HepG2 (cell line): Measurements from ENCODE around the gene ASXL1. TPM values are rescaled to one million over a fixed set of nuclear protein-coding genes. Genes with fewer than 3 reads are reported as not detected.

Experiments
- ATAC-seq: fragments of 200-7000 bp; cut with Tn5 transposase; 3 replicates; pipeline ENCODE4 v1.9.1; 2020; ENCODE audit warnings: mild to moderate bottlenecking, moderate library complexity
- BruUV-seq: library from RNA; stranded (reverse); fragments of 400-500 nt; replicated peaks from 2 replicates; lab custom pipeline; 2021; lab: Mats Ljungman, UMichigan
- CTCF ChIA-PET: fragments of 300-600 bp; formaldehyde crosslinking; extraction: SDS; loops from one replicate; lab custom pipeline; 2021; ENCODE audit warnings: low total read pairs, inconsistent platforms, low intra/inter-chr PET ratio; lab: Yijun Ruan, JAX
- POLR2A ChIA-PET: fragments of 350-600 bp; sonication (Branson Sonifier 250); formaldehyde crosslinking; loops from one replicate; lab custom pipeline; 2020; ENCODE audit warnings: antibody characterized with exemption, inconsistent platforms; lab: Yijun Ruan, JAX
- DNase-seq: peaks from one replicate; pipeline ENCODE4 v3.0.0-alpha.2; 2015; ENCODE audit warnings: low spot score
- FAIRE-seq: peaks from 3 replicates; lab custom pipeline; 2011; peaks lifted over from hg19 to GRCh38; lab: Jason Lieb, UNC
- H2AFZ ChIP-seq: one replicate; pipeline ENCODE4 v1.6.1; 2011; ENCODE audit warnings: low read length, inconsistent platforms
- H3K27ac ChIP-seq: fragments of 300-600 bp; 3 replicates; pipeline ENCODE4 v1.8.0; 2011; ENCODE audit warnings: mixed run types, mild to moderate bottlenecking, mixed read lengths, low read length, inconsistent platforms; ENCODE audit not compliant: insufficient read depth; ENCODE audit errors: extremely low read length
- H3K27me3 ChIP-seq, 2 experiments: fragments of 200-600 bp in 1 of 2; 2 replicates in 1 of 2; 3 replicates in 1 of 2; pipeline versions ENCODE4 v1.6.0 to v1.8.0; 2011; ENCODE audit warnings: low read length in 2 of 2, mild to moderate bottlenecking in 2 of 2, moderate library complexity in 2 of 2, inconsistent platforms in 1 of 2; ENCODE audit not compliant: insufficient read depth in 2 of 2, control insufficient read depth in 1 of 2
- H3K36me3 ChIP-seq, 2 experiments: fragments of 200-600 bp in 1 of 2; replicated peaks in 1 of 2; 2 replicates in 1 of 2; 3 replicates in 1 of 2; pipeline versions ENCODE4 v1.5.1 to v1.8.0; 2011; ENCODE audit warnings: low read length in 2 of 2, inconsistent platforms in 1 of 2; ENCODE audit not compliant: insufficient read depth in 2 of 2, control insufficient read depth in 1 of 2
- H3K4me1 ChIP-seq: 2 replicates; pipeline ENCODE4 v1.5.1; 2012; ENCODE audit warnings: low read length, inconsistent platforms; ENCODE audit not compliant: insufficient read depth
- H3K4me2 ChIP-seq: 2 replicates; pipeline ENCODE4 v1.6.0; 2011; ENCODE audit warnings: low read depth, low read length, inconsistent platforms
- H3K4me3 ChIP-seq, 3 experiments: fragments of 200-600 bp in 1 of 3; sonication (generic), shearing (Covaris generic) in 1 of 3; replicated peaks in 1 of 3; 2 replicates each; pipeline ENCODE4 v1.5.1; 2011 to 2016; ENCODE audit warnings: low read length in 3 of 3, inconsistent platforms in 2 of 3, low read depth in 2 of 3, mild to moderate bottlenecking in 2 of 3, control low read depth in 1 of 3, mixed read lengths in 1 of 3; ENCODE audit not compliant: insufficient read depth in 1 of 3
- H3K79me2 ChIP-seq: one replicate; pipeline ENCODE4 v1.6.1; 2011; ENCODE audit warnings: low read length, inconsistent platforms; ENCODE audit not compliant: insufficient read depth
- H3K9ac ChIP-seq: 2 replicates; pipeline ENCODE4 v1.6.0; 2011; ENCODE audit warnings: mild to moderate bottlenecking, low read depth, low read length, inconsistent platforms; ENCODE audit not compliant: insufficient read depth
- H3K9me3 ChIP-seq: 2 replicates; pipeline ENCODE4 v1.5.1; 2012; ENCODE audit warnings: mild to moderate bottlenecking, low read length
- H4K20me1 ChIP-seq: 2 replicates; pipeline ENCODE4 v1.6.0; 2011; ENCODE audit warnings: inconsistent platforms, mild to moderate bottlenecking, low read length, moderate library complexity; ENCODE audit not compliant: insufficient read depth
- ATF2 ChIP-seq: sonication (generic); formaldehyde crosslinking; IDR thresholded peaks from 2 replicates; pipeline ENCODE4 v1.4.0; 2020; ENCODE audit warnings: missing genetic modification reagents
- EED ChIP-seq: sonication (generic); formaldehyde crosslinking; IDR thresholded peaks from 2 replicates; pipeline ENCODE4 v1.5.0; 2020; ENCODE audit warnings: mild to moderate bottlenecking, missing genetic modification reagents
- LCORL ChIP-seq, 2 experiments: fragments of 450-650 bp in 1 of 2; sonication (generic) in 1 of 2; formaldehyde crosslinking in 1 of 2; IDR thresholded peaks; 2 replicates each; pipeline versions ENCODE4 v1.5.0 to v1.6.1; 2017 to 2020; ENCODE audit warnings: antibody characterized with exemption in 1 of 2, missing genetic modification reagents in 1 of 2
- MYPOP ChIP-seq: sonication (generic); formaldehyde crosslinking; IDR thresholded peaks from 2 replicates; pipeline ENCODE4 v1.8.1; 2023; ENCODE audit warnings: mild to moderate bottlenecking, moderate library complexity, missing genetic modification reagents
- RBAK ChIP-seq: sonication (generic); formaldehyde crosslinking; IDR thresholded peaks from 2 replicates; pipeline ENCODE4 v1.5.1; 2020; ENCODE audit warnings: mild to moderate bottlenecking, missing genetic modification reagents
- RBM22 ChIP-seq: fragments of 200-400 bp; formaldehyde crosslinking; optimal IDR thresholded peaks from 2 replicates; pipeline ENCODE3; 2017; ENCODE audit warnings: mild to moderate bottlenecking, low read length, moderate library complexity
- TEAD2 ChIP-seq: sonication (generic); formaldehyde crosslinking; IDR thresholded peaks from 2 replicates; pipeline ENCODE4 v1.9.0; 2021; ENCODE audit warnings: missing genetic modification reagents
- YY1 ChIP-seq: IDR thresholded peaks from 2 replicates; pipeline ENCODE4 v1.6.1; 2011; ENCODE audit warnings: low read length, low read depth, moderate library complexity, mild to moderate bottlenecking; ENCODE audit not compliant: insufficient read depth, insufficient replicate concordance
- ZC3H13 ChIP-seq: sonication (generic); formaldehyde crosslinking; IDR thresholded peaks from 2 replicates; pipeline ENCODE4 v1.8.1; 2023; ENCODE audit warnings: mild to moderate bottlenecking, missing genetic modification reagents, moderate library complexity
- ZNF780A ChIP-seq: sonication (generic); formaldehyde crosslinking; IDR thresholded peaks from 2 replicates; pipeline ENCODE4 v1.8.0; 2022; ENCODE audit warnings: mild to moderate bottlenecking, missing genetic modification reagents, moderate library complexity
- ZNF788 ChIP-seq: sonication (generic); formaldehyde crosslinking; IDR thresholded peaks from 2 replicates; pipeline ENCODE4 v1.5.0; 2020; ENCODE audit warnings: mild to moderate bottlenecking, missing genetic modification reagents, borderline replicate concordance
- whole genome bisulfite sequencing: methylation state at CpG from one replicate; pipeline ENCODE4 v1.1.6; 2017; ENCODE audit warnings: low lambda C conversion rate; 5-methylcytosine and 5-hydroxymethylcytosine counted together
- in situ Hi-C: cut with HindIII; loops from 2 replicates; pipeline ENCODE4 v1.10.0; 2017; ENCODE audit warnings: low pct_unique_long_range_greater_than_20kb; ENCODE audit not compliant: extremely low pct_ligation_motif_present
- intact Hi-C: fragments of 100-400 bp; cut with micrococcal nuclease; formaldehyde crosslinking; loops from one replicate; pipeline ENCODE4 v1.10.0; 2022; ENCODE audit not compliant: unreplicated experiment
- polyA plus RNA-seq, 8 experiments: library from polyadenylated mRNA; depleted of rRNA in 3 of 8; stranded (reverse) in 7 of 8; unstranded in 1 of 8; fragments of >200 nt; fragmentation: Illumina TruSeq in 4 of 8; extraction: Trizol in 4 of 8; gene quantifications; 2 replicates each; pipeline versions ENCODE4 v1.2.1 to v1.2.3, GENCODE V29; 2011 to 2016; ENCODE audit warnings: low read depth in 4 of 8, missing spikeins in 1 of 8, mixed read lengths in 1 of 8; ENCODE audit not compliant: insufficient read depth in 1 of 8
- total RNA-seq, 5 experiments: library from RNA; depleted of rRNA; stranded (reverse); fragments of >200 nt; fragmentation: Illumina TruSeq; extraction: Trizol; gene quantifications; 2 replicates each; pipeline ENCODE4 v1.2.3, GENCODE V29; 2016; ENCODE audit warnings: low read depth in 1 of 5

Gene ASXL1
- total and polyA plus RNA-seq, 2 of the 13 experiments (the other 11 are each of a cell fraction or from before 2014, with no cell fraction given): 62.1 to 74.8 TPM

- no peak for TF ChIP-seq ZNF780A (CRISPR knock-in tag)
- no peak for TF ChIP-seq RBM22
- TF ChIP-seq YY1: no peak
- TF ChIP-seq RBAK: no peak
- no peak for TF ChIP-seq ATF2 (CRISPR knock-in tag)
- TF ChIP-seq, all 625 proteins: peak for 8
These were observed 77.4 kb downstream of the ASXL1 start (continued) for GRCh38 chr20:32435449-32436107.

GRCh38 chr20:32436142-32436861 is 78.2 kb downstream of the ASXL1 start:
- Histone ChIP-seq H4K20me1 (peaks cover 19% of the 10 kb centered on the region; the same call in 1 of the 2 replicates), H3K4me3 (no peak overlapping the region), H2AFZ (no peak overlapping the region), H3K27me3 (no peaks in the 10 kb centered on the region), H3K4me1 (peaks cover 33% of the 10 kb centered on the region), H3K9ac (no peak overlapping the region), H3K36me3 (peaks cover 67 to 81% of the 10 kb centered on the region in 2 experiments), H3K79me2 (no peaks in the 10 kb centered on the region), H3K27ac (no peak overlapping the region), H3K9me3 (no peaks in the 10 kb centered on the region), H3K4me2 (no peak overlapping the region)
- in situ Hi-C loops (loop anchor here (10.0 kb wide), 1 partner anchor 62 kb away; no protein-coding TSS in a partner anchor), intact Hi-C loops (loop anchor here (2.0 kb wide), 1 partner anchor 48 kb away; no protein-coding TSS in a partner anchor)
- DNase-seq: no peak
- ChIA-PET CTCF (interaction anchor here (1.3 kb wide), 1 partner anchor 281 kb away, joined by 3 read pairs; no protein-coding TSS in a partner anchor), POLR2A (no interaction called here)
- 98% methylated on average over 11 of the region's 11 CpGs for WGBS
- BruUV-seq: TSS peak; percentile 3
- no peak for FAIRE-seq
- no peak for ATAC-seq
- 0 out of 2 replicates have a peak, but pooled peaks have one; percentile 1 for TF ChIP-seq EED
- peak; percentile 75 for TF ChIP-seq ZC3H13 (CRISPR knock-in tag)
- no peak for TF ChIP-seq LCORL (IDR thresholded peaks at IDR 0.05)
- TF ChIP-seq LCORL (CRISPR knock-in tag; IDR thresholded peaks at IDR 0.05): no peak
- TF ChIP-seq TEAD2: 0 out of 2 replicates have a peak, but pooled peaks have one; percentile 35
- TF ChIP-seq ZNF788 (CRISPR knock-in tag): 0 out of 2 replicates have a peak, but pooled peaks have one; percentile 6
- TF ChIP-seq MYPOP: no peak
